Fibroblast of lung (primary cell): ENCODE measurements around the gene TMPRSS9. TPM values are rescaled to one million over a fixed set of nuclear protein-coding genes. Genes with fewer than 3 reads are reported as not detected.

Experiments
- DNase-seq, 2 donors: peaks; one replicate each; pipeline versions ENCODE4 v3.0.0 to v3.0.0-alpha.2; 2010; ENCODE audit warnings: low read depth in 2 of 2
- H2AFZ ChIP-seq: 2 replicates; pipeline ENCODE4 v1.5.1; 2012; ENCODE audit warnings: low read length, control low read depth, inconsistent platforms
- H3K27ac ChIP-seq: 2 replicates; pipeline ENCODE4 v1.5.1; 2011; ENCODE audit warnings: low read length, control low read depth; ENCODE audit not compliant: insufficient read depth
- H3K27me3 ChIP-seq: 2 replicates; pipeline ENCODE4 v1.5.1; 2011; ENCODE audit warnings: mild to moderate bottlenecking, low read length; ENCODE audit not compliant: control insufficient read depth, insufficient read depth
- H3K36me3 ChIP-seq: 2 replicates; pipeline ENCODE4 v1.5.1; 2011; ENCODE audit warnings: low read length; ENCODE audit not compliant: control insufficient read depth, insufficient read depth
- H3K4me1 ChIP-seq: 2 replicates; pipeline ENCODE4 v1.5.1; 2011; ENCODE audit warnings: low read length; ENCODE audit not compliant: control insufficient read depth, insufficient read depth; ENCODE audit errors: extremely low read depth
- H3K4me2 ChIP-seq: 2 replicates; pipeline ENCODE4 v1.5.1; 2011; ENCODE audit warnings: low read length, control low read depth; ENCODE audit not compliant: insufficient read depth; ENCODE audit errors: extremely low read depth
- H3K4me3 ChIP-seq, 4 experiments: fragments of 200-600 bp in 1 of 4; sonication (generic) in 1 of 4; replicated peaks in 1 of 4; 2 replicates each; pipeline ENCODE4 v1.5.1; 2011 to 2016; ENCODE audit warnings: low read length in 4 of 4, low read depth in 3 of 4, mild to moderate bottlenecking in 3 of 4, control low read depth in 2 of 4, inconsistent platforms in 1 of 4, mixed read lengths in 1 of 4; ENCODE audit not compliant: insufficient read depth in 1 of 4; ENCODE audit errors: control extremely low read depth in 1 of 4
- H3K79me2 ChIP-seq: 2 replicates; pipeline ENCODE4 v1.5.1; 2012; ENCODE audit warnings: mild to moderate bottlenecking, low read length, inconsistent platforms; ENCODE audit not compliant: control insufficient read depth, insufficient read depth
- H3K9ac ChIP-seq: 2 replicates; pipeline ENCODE4 v1.5.1; 2011; ENCODE audit warnings: mild to moderate bottlenecking, low read length, control low read depth; ENCODE audit not compliant: insufficient read depth
- H3K9me3 ChIP-seq: 2 replicates; pipeline ENCODE4 v1.5.1; 2012; ENCODE audit warnings: low read depth, low read length; ENCODE audit not compliant: control insufficient read depth, insufficient read depth
- H4K20me1 ChIP-seq: 2 replicates; pipeline ENCODE4 v1.5.1; 2011; ENCODE audit warnings: low read length; ENCODE audit not compliant: control insufficient read depth, insufficient read depth; ENCODE audit errors: extremely low read depth
- EZH2 ChIP-seq: IDR thresholded peaks from 2 replicates; pipeline ENCODE4 v1.5.1; 2012; ENCODE audit warnings: low read length, control low read depth, mild to moderate bottlenecking; ENCODE audit errors: missing control alignments
- polyA plus RNA-seq, 2 donors: library from polyadenylated mRNA; depleted of rRNA in 1 of 2; stranded (reverse) in 1 of 2; unstranded in 1 of 2; fragments of >200 nt; gene quantifications; 2 replicates each; pipeline ENCODE4 v1.2.1, GENCODE V29; 2011 to 2012; ENCODE audit warnings: missing spikeins in 1 of 2
- total RNA-seq: library from RNA; depleted of rRNA; stranded (reverse); fragments of >200 nt; gene quantifications from 2 replicates; pipeline ENCODE4 v1.2.1, GENCODE V29; 2014
- TF ChIP-seq, protein P1 (sequence below), 2 donors: IDR thresholded peaks in 1 of 2; conservative IDR thresholded peaks in 1 of 2; 1 replicate in 1 of 2; 2 replicates in 1 of 2; pipeline ENCODE4 v1.5.1; 2011 to 2012; ENCODE audit warnings: low read length in 2 of 2, control low read depth in 1 of 2, inconsistent platforms in 1 of 2, low read depth in 1 of 2, mild to moderate bottlenecking in 1 of 2

Gene TMPRSS9
- total and polyA plus RNA-seq, 2 donors (not counting 1 experiment from before 2014, with no cell fraction given), result not detected

DNA sequence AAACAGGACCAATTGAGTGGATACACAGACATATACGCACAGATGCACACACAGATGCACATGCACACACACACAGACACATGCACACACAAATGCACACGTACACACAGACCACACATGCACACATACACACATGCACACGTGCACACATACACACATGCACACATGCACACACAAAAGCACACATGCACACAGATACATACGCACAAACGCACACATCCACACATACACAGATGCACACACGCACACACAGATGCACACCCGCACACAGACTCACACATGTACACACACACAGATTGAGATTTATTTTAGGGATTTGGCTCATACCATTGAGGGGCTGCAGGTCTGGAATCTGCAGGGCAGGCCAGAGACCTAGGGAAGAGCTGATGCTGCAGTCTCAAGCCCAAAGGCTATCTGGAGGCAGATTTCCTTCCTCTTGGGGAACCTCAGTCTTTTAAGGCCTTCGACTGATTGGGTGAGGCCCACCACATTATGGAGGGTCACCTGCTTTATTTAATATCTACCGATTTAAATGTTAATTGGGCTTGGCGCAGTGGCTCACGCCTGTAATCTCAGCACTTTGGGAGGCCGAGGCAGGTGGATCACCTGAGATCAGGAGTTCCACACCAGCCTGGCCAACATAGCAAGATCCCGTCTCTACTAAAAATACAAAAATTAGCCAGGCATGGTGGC, 22.6 kb downstream of the TMPRSS9 start:
- H4K20me1 ChIP-seq, result no peaks in the 10 kb centered on the region
- H3K27me3 ChIP-seq, result peaks cover 3% of the 10 kb centered on the region
- peaks cover 3% of the 10 kb centered on the region for H3K4me1 ChIP-seq
- no peak overlapping the region for H3K27ac ChIP-seq
- DNase-seq, result no peak
- H3K4me2 ChIP-seq, result no peak overlapping the region
- TF ChIP-seq, protein P1, sequence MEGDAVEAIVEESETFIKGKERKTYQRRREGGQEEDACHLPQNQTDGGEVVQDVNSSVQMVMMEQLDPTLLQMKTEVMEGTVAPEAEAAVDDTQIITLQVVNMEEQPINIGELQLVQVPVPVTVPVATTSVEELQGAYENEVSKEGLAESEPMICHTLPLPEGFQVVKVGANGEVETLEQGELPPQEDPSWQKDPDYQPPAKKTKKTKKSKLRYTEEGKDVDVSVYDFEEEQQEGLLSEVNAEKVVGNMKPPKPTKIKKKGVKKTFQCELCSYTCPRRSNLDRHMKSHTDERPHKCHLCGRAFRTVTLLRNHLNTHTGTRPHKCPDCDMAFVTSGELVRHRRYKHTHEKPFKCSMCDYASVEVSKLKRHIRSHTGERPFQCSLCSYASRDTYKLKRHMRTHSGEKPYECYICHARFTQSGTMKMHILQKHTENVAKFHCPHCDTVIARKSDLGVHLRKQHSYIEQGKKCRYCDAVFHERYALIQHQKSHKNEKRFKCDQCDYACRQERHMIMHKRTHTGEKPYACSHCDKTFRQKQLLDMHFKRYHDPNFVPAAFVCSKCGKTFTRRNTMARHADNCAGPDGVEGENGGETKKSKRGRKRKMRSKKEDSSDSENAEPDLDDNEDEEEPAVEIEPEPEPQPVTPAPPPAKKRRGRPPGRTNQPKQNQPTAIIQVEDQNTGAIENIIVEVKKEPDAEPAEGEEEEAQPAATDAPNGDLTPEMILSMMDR (conservative IDR thresholded peaks at IDR 0.05 in 1 of 2, IDR thresholded peaks at IDR 0.05 in 1 of 2; ENCODE audit: low read depth in 1 of 2, low read length in 2 of 2), result no peak
- no peak for TF ChIP-seq EZH2
- no peak overlapping the region for H3K4me3 ChIP-seq
- H3K9ac ChIP-seq, result no peak overlapping the region
- H3K79me2 ChIP-seq, result no peaks in the 10 kb centered on the region
- H2AFZ ChIP-seq, result no peak overlapping the region
- H3K36me3 ChIP-seq, result no peaks in the 10 kb centered on the region
- H3K9me3 ChIP-seq, result no peaks in the 10 kb centered on the region

- H2AFZ ChIP-seq, result peak overlapping the region; percentile 46
- H4K20me1 ChIP-seq, result no peaks in the 10 kb centered on the region
- no peak overlapping the region for H3K9ac ChIP-seq
- H3K36me3 ChIP-seq, result no peaks in the 10 kb centered on the region
- no peak for TF ChIP-seq EZH2
- TF ChIP-seq, protein P1 (conservative IDR thresholded peaks at IDR 0.05 in 1 of 2, IDR thresholded peaks at IDR 0.05 in 1 of 2; ENCODE audit: low read depth in 1 of 2, low read length in 2 of 2), result no peak
- H3K79me2 ChIP-seq, result no peaks in the 10 kb centered on the region
- peak; percentile 71 to 85 for DNase-seq
- no peak overlapping the region for H3K4me3 ChIP-seq
- H3K4me2 ChIP-seq, result peak overlapping the region; percentile 13
- H3K4me1 ChIP-seq, result peaks cover 3% of the 10 kb centered on the region
- peaks cover 3% of the 10 kb centered on the region for H3K27me3 ChIP-seq
- H3K9me3 ChIP-seq, result no peaks in the 10 kb centered on the region
- no peak overlapping the region for H3K27ac ChIP-seq
Measured at GRCh38 chr19:2385053-2385721, 25.1 kb downstream of the TMPRSS9 start.

DNA sequence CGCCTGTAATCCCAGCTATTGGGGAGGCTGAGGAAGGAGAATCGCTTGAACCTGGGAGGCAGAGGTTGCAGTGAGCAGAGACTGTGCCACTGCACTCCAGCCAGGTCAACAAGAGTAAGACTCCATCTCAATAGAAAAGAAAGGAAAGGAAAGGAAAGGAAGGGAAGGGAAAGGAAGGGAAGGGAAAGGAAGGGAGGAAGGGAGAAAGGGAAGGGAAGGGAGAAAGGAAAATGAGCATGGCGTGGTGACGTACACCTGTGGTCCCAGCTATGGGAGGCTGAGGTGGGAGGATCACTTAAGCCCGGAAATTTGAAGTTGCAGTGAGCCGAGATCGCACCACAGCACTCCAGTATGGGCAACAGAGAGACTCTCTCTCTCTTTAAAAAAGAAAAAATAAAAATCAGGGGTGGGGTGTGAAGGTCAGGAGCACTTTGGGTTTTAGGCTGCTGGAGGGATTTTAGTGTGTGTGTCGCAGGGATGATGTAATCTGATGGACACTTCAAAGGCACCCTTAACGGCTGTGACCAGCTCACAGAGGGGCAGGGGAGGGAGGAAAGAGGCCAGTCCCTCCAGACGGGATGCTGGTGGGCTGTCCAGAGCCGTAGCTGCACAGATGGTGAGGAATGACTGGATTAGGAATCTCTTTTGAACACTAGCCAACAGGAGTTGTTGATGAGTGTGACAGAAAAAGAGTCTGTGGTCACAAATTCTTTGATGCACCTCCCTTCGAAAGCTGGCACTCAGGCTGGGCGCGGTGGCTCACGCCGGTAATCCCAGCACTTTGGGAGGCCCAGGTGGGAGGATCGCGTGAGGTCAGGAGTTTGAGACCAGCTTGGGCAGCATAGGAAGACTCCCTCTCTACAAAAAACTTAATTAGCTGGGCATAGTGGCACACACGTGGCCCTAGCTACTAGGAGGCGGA, 27.6 kb downstream of the TMPRSS9 start:
- Histone ChIP-seq H3K9me3 (no peaks in the 10 kb centered on the region), H3K36me3 (no peaks in the 10 kb centered on the region), H3K9ac (no peak overlapping the region), H3K4me1 (peaks cover 3% of the 10 kb centered on the region), H2AFZ (no peak overlapping the region), H4K20me1 (no peaks in the 10 kb centered on the region), H3K79me2 (no peaks in the 10 kb centered on the region), H3K27ac (no peak overlapping the region), H3K27me3 (no peaks in the 10 kb centered on the region), H3K4me3 (no peak overlapping the region), H3K4me2 (no peak overlapping the region)
- DNase-seq, result no peak
- TF ChIP-seq EZH2, result no peak
- TF ChIP-seq, protein P1 (conservative IDR thresholded peaks at IDR 0.05 in 1 of 2, IDR thresholded peaks at IDR 0.05 in 1 of 2; ENCODE audit: low read depth in 1 of 2, low read length in 2 of 2), result no peak
